NCI-H1092 treated with DMSO at 0.1 percent for 48 hours (cell line): ENCODE data around the gene PEAR1.

ENCODE experiments used
- DNase-seq: peaks from one replicate; lab custom pipeline; 2025; lab: John Stamatoyannopoulos, UW

The PEAR1 gene, protein sequence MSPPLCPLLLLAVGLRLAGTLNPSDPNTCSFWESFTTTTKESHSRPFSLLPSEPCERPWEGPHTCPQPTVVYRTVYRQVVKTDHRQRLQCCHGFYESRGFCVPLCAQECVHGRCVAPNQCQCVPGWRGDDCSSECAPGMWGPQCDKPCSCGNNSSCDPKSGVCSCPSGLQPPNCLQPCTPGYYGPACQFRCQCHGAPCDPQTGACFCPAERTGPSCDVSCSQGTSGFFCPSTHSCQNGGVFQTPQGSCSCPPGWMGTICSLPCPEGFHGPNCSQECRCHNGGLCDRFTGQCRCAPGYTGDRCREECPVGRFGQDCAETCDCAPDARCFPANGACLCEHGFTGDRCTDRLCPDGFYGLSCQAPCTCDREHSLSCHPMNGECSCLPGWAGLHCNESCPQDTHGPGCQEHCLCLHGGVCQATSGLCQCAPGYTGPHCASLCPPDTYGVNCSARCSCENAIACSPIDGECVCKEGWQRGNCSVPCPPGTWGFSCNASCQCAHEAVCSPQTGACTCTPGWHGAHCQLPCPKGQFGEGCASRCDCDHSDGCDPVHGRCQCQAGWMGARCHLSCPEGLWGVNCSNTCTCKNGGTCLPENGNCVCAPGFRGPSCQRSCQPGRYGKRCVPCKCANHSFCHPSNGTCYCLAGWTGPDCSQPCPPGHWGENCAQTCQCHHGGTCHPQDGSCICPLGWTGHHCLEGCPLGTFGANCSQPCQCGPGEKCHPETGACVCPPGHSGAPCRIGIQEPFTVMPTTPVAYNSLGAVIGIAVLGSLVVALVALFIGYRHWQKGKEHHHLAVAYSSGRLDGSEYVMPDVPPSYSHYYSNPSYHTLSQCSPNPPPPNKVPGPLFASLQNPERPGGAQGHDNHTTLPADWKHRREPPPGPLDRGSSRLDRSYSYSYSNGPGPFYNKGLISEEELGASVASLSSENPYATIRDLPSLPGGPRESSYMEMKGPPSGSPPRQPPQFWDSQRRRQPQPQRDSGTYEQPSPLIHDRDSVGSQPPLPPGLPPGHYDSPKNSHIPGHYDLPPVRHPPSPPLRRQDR

DNA sequence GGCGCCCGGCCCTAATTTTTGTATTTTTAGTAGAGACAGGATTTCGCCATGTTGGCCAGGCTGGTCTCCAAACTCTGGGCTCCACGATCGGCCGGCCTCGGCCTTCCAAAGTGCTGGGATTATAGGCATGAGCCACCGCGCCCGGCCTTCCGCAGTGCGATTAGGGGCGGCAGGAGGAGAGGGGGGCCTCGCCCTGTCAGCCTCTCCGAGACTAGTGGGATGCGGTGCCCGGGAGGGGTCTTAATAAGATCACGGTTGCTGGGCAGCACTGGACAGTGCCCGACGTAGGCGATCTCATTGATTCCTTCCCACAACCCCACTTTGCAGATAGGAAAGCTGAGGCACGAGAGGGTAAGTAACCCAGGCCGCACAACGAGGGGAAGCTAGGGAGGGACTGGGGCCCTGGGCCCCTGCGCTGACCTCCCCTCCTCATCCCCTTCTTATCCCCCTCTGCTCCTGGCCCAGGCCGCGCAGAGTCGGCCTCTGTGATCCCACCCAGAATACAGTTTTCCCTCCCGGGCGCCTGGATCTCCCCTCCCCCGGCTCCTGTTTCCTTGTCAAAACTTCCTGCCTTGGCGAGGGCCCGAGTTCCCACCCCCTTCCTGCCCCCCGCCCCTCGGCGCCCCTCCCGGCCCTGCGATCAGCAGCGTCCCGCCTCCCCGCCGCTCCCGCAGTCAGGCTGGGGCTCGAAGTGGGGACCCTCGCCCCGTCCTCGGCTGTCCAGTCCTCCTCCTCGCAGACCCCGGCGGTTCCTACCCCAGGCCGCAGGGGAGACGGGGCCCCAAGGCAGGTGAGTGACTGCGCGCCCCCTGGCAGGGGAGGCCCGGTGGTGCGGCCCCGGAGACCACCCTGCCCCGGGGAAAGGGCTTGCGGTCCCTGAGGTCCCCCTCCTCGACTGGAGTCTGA is at the start of gene PEAR1:
Gene PEAR1 (plus strand): TSS at position 671 of the 906 bp plus-strand sequence. CDS start 10,209 bp downstream, outside the sequence.
- DNase-seq = no peak

DNA sequence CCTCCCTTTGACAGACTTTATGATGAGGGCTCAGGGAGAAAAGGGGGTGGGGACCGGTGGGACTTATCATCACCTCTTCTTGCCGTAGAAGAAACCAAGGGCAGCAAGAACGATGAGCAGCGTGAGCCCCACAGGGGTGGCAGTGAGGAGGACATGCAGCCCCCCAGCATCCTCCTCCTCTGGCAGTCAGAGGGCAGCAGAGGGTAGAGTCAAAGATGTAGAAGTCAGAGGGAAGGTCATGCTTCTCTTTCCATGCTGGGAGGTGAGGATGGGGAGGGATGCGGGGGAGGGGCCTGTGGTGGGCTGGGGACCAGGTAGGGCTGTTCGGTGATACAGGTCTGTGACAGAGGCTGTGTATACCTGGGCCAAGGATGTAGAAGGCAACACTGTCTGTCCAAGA is 49.4 kb upstream of the PEAR1 start:
- no peak for DNase-seq

DNA sequence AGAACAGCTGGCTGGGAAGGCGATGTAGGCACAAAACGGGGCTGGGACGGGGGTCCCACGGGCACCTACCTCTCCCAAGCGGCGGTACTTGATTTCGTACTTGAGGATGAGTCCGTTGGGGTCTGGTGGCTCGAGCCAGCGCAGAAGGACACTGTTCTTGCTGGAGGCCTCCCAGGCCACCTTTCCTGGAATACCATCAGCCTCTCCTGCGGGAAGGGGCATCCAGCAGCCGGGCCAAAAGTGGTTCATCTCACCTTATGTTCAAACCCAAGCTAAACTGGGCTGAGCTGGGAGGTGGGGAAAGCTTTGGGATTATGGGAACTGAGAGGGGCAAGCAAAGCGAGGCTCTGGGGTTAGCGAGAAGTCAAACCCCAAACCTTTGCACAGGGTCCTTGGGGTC is 48.9 kb upstream of the PEAR1 start:
- no peak for DNase-seq

DNA sequence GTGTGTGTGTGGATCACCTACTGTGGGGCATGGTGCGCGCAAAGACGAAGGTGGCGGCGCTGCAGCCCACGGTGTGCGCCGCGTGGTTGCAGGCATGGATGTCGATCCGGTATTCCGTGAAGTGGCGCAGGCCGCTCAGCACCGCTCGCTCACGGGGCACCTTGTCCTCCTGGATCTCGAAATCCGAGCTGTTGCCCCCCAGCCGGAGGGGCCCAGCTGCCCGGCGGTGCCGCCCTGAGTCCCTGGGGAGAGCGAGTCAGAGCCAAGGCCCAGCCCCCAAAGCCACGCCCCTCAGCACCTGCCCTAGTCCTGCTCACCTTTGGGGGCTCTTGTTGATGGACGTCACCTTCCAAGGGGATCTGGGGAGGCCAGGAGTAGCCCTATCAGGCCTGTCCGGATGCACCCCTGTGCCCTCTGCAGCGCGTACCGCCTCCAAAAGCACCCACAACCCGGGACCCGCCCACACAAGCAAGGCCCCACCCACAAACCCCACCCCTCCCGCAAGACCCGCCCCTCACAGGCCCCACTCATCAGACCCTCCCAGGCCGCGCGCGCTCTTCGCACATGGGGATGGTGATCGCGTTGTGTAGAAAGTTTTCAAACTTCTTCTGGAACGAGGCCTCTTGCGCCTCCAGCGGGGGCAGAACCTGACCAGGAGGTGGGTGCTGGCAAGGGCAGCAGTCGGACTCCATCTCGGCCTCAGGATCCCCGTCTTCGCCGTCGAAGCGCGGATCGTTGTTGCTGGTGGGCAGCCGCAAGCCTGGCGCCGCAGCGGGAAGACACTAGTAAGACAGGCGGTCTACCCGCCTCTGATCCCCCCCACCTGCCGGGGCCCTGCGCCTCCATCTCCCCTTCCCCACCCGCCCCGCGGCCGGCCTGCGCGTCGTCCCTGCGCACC is 48.2 kb upstream of the PEAR1 start:
- DNase-seq = no peak

DNA sequence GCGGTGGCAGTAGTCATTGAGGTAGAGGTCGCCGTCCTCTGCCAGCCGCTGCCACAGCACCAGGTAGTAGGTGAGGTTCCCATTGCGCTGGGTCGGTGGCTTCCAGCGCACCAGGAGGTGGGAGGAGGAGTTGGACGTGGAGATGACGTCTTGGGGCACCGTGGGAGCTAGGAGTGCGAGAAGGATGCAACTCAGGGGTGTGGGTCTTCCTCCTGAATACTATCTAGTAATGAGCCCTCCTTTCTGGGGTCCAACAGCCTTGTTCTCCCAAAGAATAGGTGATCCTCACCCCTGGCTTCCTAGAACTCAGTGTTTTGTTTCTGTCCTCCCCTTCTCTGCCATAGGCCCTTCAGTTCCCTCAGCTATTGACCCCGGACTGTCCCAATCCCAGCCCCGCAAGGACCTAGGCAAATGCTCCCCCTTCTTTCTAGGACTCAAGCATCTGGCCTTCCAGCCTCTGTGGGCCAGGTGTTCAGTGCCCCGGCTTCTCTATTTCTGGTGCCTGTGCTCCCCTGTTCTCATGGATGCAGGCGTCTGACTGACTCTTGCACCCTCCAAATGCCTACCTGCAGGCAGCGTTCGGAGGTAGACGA is 47.5 kb upstream of the PEAR1 start:
- DNase-seq = no peak

DNA sequence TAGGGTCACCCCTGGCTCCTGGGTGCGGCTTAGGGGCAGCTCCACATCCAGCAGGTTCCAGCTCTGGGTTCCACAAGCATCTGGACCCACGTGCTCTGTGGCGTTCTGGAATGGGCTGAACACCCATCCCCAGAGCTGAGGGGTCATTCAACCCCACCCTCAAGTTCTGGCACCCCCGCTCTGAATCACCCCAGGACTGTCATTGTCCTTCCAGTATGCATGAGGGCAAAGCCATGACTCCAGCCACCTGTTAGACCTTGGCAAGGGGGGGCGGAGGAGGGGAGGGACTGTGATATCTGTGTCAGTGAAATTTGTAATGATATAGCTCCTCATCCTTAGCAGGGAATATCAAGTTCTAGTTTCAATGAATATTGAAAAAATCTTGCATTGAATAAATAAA is 46.9 kb upstream of the PEAR1 start:
- DNase-seq = no peak

DNA sequence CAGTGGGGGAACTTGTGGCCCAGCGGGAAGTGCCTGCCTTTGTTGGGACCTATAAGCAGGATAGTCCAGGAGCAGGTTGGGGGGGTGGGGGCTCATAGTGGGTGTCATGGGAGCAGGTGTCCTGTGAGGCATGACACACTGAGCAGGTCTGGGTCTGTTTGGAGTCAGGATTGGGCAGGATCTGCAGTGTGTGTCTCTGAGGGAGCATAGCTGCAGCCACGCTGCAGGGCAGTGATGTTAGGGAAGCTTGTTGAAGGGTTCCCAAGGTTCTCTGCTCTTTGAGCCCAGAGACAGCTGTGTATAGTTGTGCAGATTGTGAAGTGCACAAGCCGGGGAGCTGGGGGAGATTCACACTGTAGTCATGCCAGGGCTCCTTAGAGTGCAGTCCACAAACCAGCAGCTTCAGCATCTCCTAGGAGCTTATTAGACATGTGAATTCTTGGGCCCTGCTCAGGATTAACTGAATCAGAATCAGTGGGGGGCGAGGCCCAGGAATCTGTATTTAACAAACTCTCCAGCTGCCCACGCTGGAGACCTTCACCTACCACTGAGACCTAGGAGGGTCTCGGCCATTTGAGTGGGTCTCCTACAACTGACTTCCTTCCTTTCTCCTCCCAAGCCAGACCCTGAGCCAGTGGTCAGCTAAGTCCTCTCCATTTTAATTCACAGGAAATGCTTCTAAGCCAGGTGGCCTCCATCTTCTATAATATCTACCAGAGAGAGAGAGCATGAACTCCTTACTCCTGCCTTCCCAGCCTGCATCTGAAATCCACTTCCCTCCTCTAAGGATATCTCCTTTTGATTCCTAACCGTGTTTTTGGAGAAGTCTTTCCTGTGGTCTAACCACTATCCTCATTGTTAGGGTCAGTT is 45.7 kb upstream of the PEAR1 start:
- DNase-seq = no peak

DNA sequence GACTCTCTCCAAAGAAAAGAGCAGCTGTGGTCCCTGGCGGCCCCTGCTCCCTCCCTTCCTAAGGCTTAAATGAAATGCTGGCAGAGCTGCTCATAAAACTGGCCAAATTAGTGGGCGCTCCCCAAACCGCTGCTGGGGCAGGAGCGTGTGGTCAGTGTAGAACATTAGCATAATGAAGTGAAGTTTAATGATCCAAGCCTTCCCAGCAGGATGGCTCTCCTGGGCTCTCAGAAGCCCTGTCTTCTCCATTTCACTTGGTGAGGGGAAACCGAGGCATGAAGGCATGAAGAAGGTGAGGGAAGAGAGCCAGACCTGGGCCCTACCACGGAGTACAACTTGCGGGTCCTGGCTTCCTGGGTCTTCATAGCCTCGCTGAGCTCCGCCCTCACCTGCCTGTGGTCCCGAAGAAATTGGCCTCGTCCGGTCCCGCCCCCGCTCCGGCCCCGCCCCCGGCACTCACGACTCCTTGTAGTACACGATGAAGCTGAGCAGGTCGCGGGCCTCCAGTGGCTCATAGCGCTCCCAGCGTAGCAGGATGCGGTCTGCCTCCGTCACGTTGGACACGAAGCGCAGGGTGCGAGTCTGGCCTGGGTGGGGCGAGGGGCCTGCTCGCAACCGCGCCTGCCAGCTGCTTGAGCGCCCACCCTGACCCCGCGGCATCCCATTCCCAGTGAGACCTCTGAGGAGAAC is 44.9 kb upstream of the PEAR1 start:
- DNase-seq = no peak

DNA sequence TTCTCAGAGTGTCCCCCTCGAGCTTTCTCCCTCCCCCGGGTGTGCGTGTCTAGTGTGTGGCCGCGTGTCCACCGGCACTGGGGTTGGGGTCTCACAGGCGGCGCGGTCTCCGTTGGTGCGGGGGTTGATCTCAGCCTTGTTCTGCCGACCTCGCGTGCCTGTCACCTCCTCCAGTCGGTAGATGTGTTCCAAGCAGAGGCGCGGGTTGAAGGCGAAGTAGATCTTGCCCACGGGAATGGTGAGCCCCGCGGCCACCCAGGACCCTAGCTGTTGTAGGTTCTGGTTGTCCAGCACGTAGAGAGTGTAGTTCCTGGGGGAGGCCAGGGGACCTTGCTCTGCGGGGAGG is 44.4 kb upstream of the PEAR1 start:
- no peak for DNase-seq

DNA sequence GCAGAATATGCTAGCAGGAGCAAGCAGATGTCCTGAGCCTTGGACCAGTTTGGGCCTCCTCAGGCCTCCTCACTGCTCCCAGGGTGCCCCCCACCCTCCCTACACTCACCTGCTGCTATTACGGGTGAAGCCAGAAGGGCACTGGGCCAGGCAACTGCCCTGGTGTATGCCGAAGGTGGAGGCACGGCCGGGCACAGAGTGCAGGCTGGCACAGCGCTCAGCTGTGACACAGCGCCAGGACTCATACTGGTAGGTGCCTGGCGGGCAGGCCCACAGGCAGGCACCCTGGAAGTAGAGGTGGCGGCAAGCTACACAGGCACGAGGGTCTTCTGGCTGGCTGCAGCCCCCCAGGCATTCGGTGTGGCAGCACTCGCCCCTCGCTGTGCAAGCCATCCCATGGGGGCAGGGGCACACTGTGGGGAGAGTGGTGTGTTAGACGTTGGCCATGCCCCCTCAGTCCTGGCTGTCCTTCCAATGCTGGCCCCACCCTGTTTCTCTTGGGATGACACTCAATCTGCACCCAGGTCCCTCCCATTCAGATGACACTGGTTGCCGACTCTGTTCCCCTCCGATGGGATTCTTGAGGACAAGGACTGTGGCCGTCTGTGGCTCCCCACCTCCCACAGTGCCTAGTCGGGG is 41.6 kb upstream of the PEAR1 start:
- peak; percentile 82 for DNase-seq

DNA sequence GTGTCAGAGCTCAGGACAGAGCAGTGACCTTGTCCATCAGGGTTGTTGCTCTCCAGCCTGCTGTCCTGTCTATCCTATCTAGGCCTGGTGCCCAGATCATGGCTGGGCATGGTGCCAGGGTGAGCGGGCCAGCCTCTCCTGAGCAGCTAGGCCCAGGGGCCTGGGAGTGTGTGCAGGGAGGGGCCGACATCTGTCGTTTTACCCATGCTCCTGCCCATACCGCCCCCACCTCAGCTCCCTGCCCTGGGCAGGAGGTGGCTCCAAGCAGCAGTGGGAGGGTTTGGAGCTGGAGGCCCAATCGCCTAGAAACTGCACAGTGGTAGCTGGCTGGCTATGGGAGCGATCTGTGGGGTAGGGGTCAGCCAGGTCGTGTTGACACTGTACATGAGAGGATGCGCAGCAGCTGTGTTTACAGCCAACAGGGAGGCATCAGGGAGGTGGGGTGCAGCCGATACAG is 41.1 kb upstream of the PEAR1 start:
- DNase-seq = peak; percentile 97

DNA sequence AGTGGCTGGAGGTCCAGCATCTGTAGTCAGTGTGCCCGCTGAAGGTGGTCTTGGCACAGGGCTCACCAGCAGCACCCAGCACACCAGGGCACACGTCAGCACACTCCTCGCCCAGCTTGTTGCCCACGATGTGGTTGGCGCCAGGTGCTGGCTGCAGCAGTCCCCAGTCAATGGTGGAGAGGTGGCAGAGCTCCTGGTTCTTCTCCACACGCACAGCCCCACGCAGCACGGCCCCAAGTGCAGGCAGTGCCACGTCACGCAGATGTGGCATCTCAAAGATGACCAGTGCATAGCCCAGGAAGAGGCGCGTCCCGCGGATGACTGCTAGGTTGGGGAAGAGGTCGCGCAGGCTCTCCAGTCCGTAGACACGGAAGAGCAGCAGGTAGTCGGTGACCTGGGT is 39.8 kb upstream of the PEAR1 start:
- DNase-seq = no peak

DNA sequence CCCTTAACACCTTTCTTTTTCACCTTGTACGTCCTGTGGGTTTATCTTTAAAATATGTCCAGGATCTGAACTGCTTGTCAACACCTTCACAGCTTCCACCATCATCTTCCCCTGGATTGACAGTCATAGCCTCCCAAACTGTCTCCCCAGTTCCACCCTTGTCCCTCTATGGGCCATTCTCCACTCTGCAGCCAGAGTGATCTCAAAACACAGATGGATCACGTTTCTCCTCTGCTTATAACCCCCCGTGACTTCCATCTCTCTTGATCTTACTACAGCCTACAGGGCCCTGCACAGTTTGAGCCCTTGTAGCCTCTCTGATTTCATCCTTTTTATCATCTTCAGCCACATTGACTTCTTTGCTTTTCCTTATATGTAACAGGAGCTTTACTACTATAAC is 38.9 kb upstream of the PEAR1 start:
- no peak for DNase-seq

DNA sequence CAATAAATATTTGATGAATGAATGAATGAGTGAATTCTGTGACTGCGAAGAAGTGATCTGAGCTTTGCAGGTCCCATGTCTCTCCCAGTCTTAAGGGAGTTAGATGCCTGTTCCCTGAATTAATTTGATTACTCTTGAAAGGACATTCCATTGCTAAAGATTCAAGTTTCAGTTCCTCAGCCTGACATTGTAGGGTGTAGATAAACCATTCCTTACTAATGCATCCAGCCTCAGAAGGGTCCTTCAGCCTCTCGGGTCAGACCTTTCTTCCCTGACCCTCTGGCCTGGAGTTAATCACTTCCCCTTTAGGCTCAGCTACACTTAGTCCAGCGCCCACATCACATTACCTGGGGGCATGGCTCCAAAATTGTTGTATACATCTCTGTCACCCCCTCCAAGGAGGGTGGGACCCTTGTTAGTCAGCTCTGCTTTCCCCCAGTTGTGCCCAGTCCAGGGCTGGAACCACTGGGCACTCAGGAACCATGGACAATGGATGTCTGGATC is 37.2 kb upstream of the PEAR1 start:
- DNase-seq = no peak

DNA sequence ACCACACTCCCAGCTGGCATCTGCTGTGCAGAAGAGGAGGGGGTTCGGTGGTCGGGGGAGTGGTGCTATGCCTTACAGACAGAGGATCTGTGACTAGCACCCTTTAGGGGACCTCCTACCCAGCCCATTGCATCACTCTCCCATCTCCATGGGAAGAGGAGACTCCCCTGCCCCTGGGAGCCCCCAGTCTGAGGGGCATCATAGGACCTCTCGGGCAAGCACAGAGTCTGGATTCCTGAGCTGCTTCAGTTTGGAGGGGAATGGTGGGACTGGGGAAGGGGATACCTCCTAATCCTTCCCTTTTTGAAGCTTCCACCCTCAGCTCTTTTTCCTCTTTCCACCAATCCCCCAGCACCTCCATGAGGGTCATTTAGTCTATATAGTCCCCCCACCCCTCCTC is 36.0 kb upstream of the PEAR1 start:
- no peak for DNase-seq

DNA sequence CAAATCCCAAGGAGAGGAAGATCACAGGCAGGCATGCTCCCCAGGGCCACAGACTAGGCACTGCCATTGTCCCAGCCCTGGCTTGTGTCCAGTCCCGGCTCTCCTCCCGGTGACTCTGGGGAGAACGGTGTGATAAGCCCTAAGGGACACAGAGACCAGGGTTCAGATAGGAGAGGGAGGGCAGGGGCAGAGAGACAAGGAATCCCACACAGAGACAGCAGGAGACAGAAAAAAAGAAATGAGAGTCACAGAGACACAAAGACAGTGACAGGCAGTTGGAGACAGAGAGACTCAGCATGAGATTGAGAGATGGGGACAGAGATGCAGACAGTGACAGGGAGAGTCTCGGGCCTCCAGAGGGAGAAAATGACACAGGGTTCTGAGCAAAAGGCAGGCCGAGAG is 35.0 kb upstream of the PEAR1 start:
- peak; percentile 56 for DNase-seq

DNA sequence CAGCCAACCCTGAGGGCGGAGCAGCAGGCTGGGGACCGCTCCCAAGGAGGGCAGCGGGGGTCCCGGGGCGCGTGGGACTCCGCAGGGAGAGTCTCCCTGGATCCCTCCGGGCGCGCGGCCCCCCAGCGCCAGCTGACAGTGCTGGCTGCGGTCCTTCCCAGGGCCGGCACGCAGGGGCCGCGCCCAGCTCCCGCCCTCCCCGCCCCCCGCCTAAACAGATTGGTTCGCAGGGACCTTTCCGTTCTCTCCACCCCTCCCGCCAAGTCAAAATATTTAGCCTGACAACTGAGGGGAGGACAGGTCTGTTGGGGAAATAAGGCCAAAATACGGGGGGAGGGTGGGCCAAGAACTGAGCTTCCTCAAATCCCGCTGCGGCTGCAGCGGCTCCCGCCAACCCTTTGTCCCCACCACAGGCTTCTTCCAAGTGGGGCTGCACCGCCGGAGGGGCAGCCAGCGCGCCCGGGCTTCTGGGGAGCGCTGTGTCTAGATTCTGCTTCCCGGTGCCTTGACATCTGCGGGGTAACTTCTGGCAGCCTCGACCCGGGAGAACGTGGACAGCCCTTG is 34.5 kb upstream of the PEAR1 start, which contains the start of gene INSRR:
Gene INSRR (minus strand): TSS at position 159 of the 564 bp plus-strand sequence. CDS start 496 bp downstream, outside the sequence.
- peak; percentile 62 for DNase-seq
